A549 (cell line): Measurements from ENCODE around the gene LAMA3. TPM values are rescaled to one million over a fixed set of nuclear protein-coding genes. Genes with fewer than 3 reads are reported as not detected.

Experiments
- ATAC-seq, 2 experiments: fragments of 200-7000 bp in 1 of 2; fragments of >200 bp in 1 of 2; cut with Nextera tagmentation in 1 of 2; cut with Tn5 transposase in 1 of 2; 3 replicates each; pipeline versions ENCODE4 v1.8.0 to v1.9.1; 2018 to 2020; ENCODE audit warnings: mild to moderate bottlenecking in 1 of 2, moderate library complexity in 1 of 2
- CTCF ChIA-PET: fragments of 300-600 bp; sonication (Branson Sonifier 250); formaldehyde crosslinking; extraction: SDS; loops from one replicate; lab custom pipeline; 2021; ENCODE audit warnings: antibody characterized with exemption, inconsistent platforms; lab: Yijun Ruan, JAX
- POLR2A ChIA-PET: fragments of 350-600 bp; formaldehyde crosslinking; extraction: SDS; loops from one replicate; lab custom pipeline; 2021; ENCODE audit warnings: antibody characterized with exemption, inconsistent platforms; lab: Yijun Ruan, JAX
- DNase-seq, 2 experiments: peaks; one replicate each; pipeline versions ENCODE4 v3.0.0 to v3.0.0-alpha.2; 2011 to 2016; ENCODE audit warnings: low read depth in 1 of 2, low spot score in 1 of 2
- FAIRE-seq: peaks from 2 replicates; lab custom pipeline; 2011; peaks lifted over from hg19 to GRCh38; lab: Jason Lieb, UNC
- H3K27ac ChIP-seq, 2 experiments: fragments of >200 bp; sonication (Bioruptor Twin); formaldehyde crosslinking; 3 replicates each; pipeline ENCODE4 v1.5.1; 2016 to 2017
- H3K4me1 ChIP-seq: fragments of >200 bp; sonication (Bioruptor Twin); formaldehyde crosslinking; 3 replicates; pipeline ENCODE4 v1.6.1; 2016
- H3K4me2 ChIP-seq: fragments of >200 bp; sonication (Bioruptor Twin); formaldehyde crosslinking; 3 replicates; pipeline ENCODE4 v1.6.1; 2016
- H3K4me3 ChIP-seq: fragments of >200 bp; sonication (Bioruptor Twin); formaldehyde crosslinking; 3 replicates; pipeline ENCODE4 v1.5.1; 2016
- H3K9me3 ChIP-seq: fragments of >200 bp; sonication (Bioruptor Twin); formaldehyde crosslinking; 3 replicates; pipeline ENCODE4 v1.6.1; 2016
- ATOH8 ChIP-seq: fragments of 250-450 bp; sonication (Bioruptor Pico); IDR thresholded peaks from 2 replicates; pipeline ENCODE4 v1.5.0; 2020; ENCODE audit warnings: low read depth, mild to moderate bottlenecking, moderate library complexity
- CBX2 ChIP-seq: fragments of 200-600 bp; sonication (generic); IDR thresholded peaks from 2 replicates; pipeline ENCODE4 v1.6.1; 2016; ENCODE audit warnings: low read depth, mild to moderate bottlenecking, borderline replicate concordance
- CEBPB ChIP-seq, 2 experiments: fragments of >200 bp in 1 of 2; sonication (Bioruptor Twin) in 1 of 2; formaldehyde crosslinking in 1 of 2; IDR thresholded peaks; 2 replicates each; pipeline ENCODE4 v1.6.1; 2012 to 2016
- CHD2 ChIP-seq: fragments of 150-350 bp; IDR thresholded peaks from 2 replicates; pipeline ENCODE4 v1.6.1; 2014; ENCODE audit warnings: low read length; ENCODE audit not compliant: partially characterized antibody
- CTCF ChIP-seq: fragments of >200 bp; sonication (Bioruptor Twin); formaldehyde crosslinking; IDR thresholded peaks from 3 replicates; pipeline ENCODE4 v1.5.1; 2016
- EHF ChIP-seq: fragments of 250-450 bp; sonication (Bioruptor Pico); IDR thresholded peaks from 2 replicates; pipeline ENCODE4 v1.5.0; 2020; ENCODE audit warnings: mild to moderate bottlenecking
- ESRRA ChIP-seq: fragments of 150-350 bp; IDR thresholded peaks from 2 replicates; pipeline ENCODE4 v1.6.1; 2014; ENCODE audit warnings: mild to moderate bottlenecking, low read length, borderline replicate concordance
- FOSB ChIP-seq: fragments of 250-450 bp; sonication (Bioruptor Pico); IDR thresholded peaks from 2 replicates; pipeline ENCODE4 v1.5.0; 2020; ENCODE audit warnings: mild to moderate bottlenecking, moderate library complexity
- GATA3 ChIP-seq: IDR thresholded peaks from 2 replicates; pipeline ENCODE4 v1.6.1; 2012; ENCODE audit warnings: borderline replicate concordance
- HDAC2 ChIP-seq: fragments of 200-600 bp; sonication (generic); IDR thresholded peaks from 2 replicates; pipeline ENCODE4 v1.6.1; 2016
- HES2 ChIP-seq: fragments of >200 bp; sonication (Bioruptor Twin); formaldehyde crosslinking; IDR thresholded peaks from 2 replicates; pipeline ENCODE4 v1.6.1; 2016
- HMGXB4 ChIP-seq: fragments of 250-450 bp; sonication (Bioruptor Pico); IDR thresholded peaks from 2 replicates; pipeline ENCODE4 v1.5.0; 2021; ENCODE audit warnings: mild to moderate bottlenecking, moderate library complexity, borderline replicate concordance
- HOXA7 ChIP-seq: fragments of 250-450 bp; sonication (Bioruptor Pico); IDR thresholded peaks from 2 replicates; pipeline ENCODE4 v1.5.0; 2020; ENCODE audit warnings: mild to moderate bottlenecking, moderate library complexity
- JUN ChIP-seq, 2 experiments: fragments of >200 bp; sonication (Bioruptor Twin); formaldehyde crosslinking; IDR thresholded peaks; 2 replicates in 1 of 2; 3 replicates in 1 of 2; pipeline ENCODE4 v1.6.1; 2016 to 2017
- KDM1A ChIP-seq: fragments of 200-600 bp; sonication (generic); IDR thresholded peaks from 2 replicates; pipeline ENCODE4 v1.6.1; 2016; ENCODE audit warnings: low read depth, mild to moderate bottlenecking
- KDM5A ChIP-seq: fragments of 200-600 bp; sonication (generic); IDR thresholded peaks from 2 replicates; pipeline ENCODE4 v1.6.1; 2016; ENCODE audit warnings: antibody characterized with exemption, mild to moderate bottlenecking
- MAFK ChIP-seq: fragments of 450-650 bp; IDR thresholded peaks from 2 replicates; pipeline ENCODE4 v1.6.1; 2014; ENCODE audit not compliant: partially characterized antibody
- POLR2AphosphoS2 ChIP-seq: conservative IDR thresholded peaks from 2 replicates; pipeline ENCODE4 v1.6.1; 2012; ENCODE audit warnings: low read length, improper control_type of control experiment, inconsistent platforms
- RCOR1 ChIP-seq: fragments of 150-350 bp; IDR thresholded peaks from 2 replicates; pipeline ENCODE4 v1.6.1; 2014; ENCODE audit warnings: antibody characterized with exemption, low read length, low read depth
- TFCP2L1 ChIP-seq: fragments of 250-450 bp; sonication (Bioruptor Pico); IDR thresholded peaks from 2 replicates; pipeline ENCODE4 v1.5.0; 2021; ENCODE audit warnings: mild to moderate bottlenecking
- ZC3H11A ChIP-seq: fragments of 450-650 bp; IDR thresholded peaks from 2 replicates; pipeline ENCODE4 v1.6.1; 2014; ENCODE audit warnings: antibody characterized with exemption, mild to moderate bottlenecking
- ZFP36 ChIP-seq: fragments of 450-650 bp; IDR thresholded peaks from 2 replicates; pipeline ENCODE4 v1.6.1; 2014; ENCODE audit warnings: borderline replicate concordance; ENCODE audit not compliant: partially characterized antibody
- WGBS: methylation state at CpG from one replicate; pipeline ENCODE4 v1.1.6; 2017; ENCODE audit errors: missing lambda C conversion rate; 5-methylcytosine and 5-hydroxymethylcytosine counted together
- polyA plus RNA-seq, 4 experiments: library from polyadenylated mRNA; depleted of rRNA in 3 of 4; stranded (reverse); fragments of >200 nt; fragmentation: RNase III in 1 of 4; extraction: RNeasy Plus Mini Kit Qiagen cat#74134 plus additional on column Dnase treatment in 1 of 4; gene quantifications; 2 replicates in 3 of 4; 3 replicates in 1 of 4; pipeline ENCODE4 v1.2.3, GENCODE V29; 2011 to 2017

Gene LAMA3
- polyA plus RNA-seq, 2 of the 4 experiments (the other 2 are of a cell fraction) = 18.2 to 31.0 TPM

GRCh38 chr18:23888881-23889280 is 199.6 kb downstream of the LAMA3 start:
- no peak for ATAC-seq
- ChIA-PET POLR2A (no interaction called here), CTCF (no interaction called here)
- Histone ChIP-seq H3K4me3 (no peak overlapping the region), H3K4me1 (no peaks in the 10 kb centered on the region), H3K4me2 (no peak overlapping the region), H3K9me3 (no peaks in the 10 kb centered on the region), H3K27ac (no peak overlapping the region)
- no peak for FAIRE-seq
- no peak for DNase-seq
- 88% methylated on average over 1 of the region's 1 CpG for WGBS
- no peak for TF ChIP-seq CEBPB (IDR thresholded peaks at IDR 0.05)
- no peak for TF ChIP-seq GATA3
- TF ChIP-seq ZFP36 = no peak
- TF ChIP-seq, all 56 proteins: peak for 0

GRCh38 chr18:23889907-23890306 is 200.7 kb downstream of the LAMA3 start:
- CTCF ChIA-PET = no interaction called here
- DNase-seq = no peak
- H3K9me3 ChIP-seq = no peaks in the 10 kb centered on the region
- ATAC-seq = no peak
- no peak for TF ChIP-seq TFCP2L1
- TF ChIP-seq HDAC2 = no peak
- no peak for TF ChIP-seq RCOR1
- TF ChIP-seq GATA3 = no peak
- TF ChIP-seq KDM1A = no peak
- TF ChIP-seq, all 56 proteins: peak for 0
- H3K4me3 ChIP-seq = no peak overlapping the region
- no peak overlapping the region for H3K4me2 ChIP-seq
- no peaks in the 10 kb centered on the region for H3K4me1 ChIP-seq
- 76% methylated on average over 5 of the region's 5 CpGs for WGBS
- H3K27ac ChIP-seq = no peak overlapping the region
- POLR2A ChIA-PET = no interaction called here
- no peak for FAIRE-seq

- POLR2A ChIA-PET = no interaction called here
- FAIRE-seq (no peak), ATAC-seq (no peak), DNase-seq (no peak)
- Histone ChIP-seq H3K4me3 (no peak overlapping the region), H3K9me3 (no peaks in the 10 kb centered on the region), H3K4me1 (no peaks in the 10 kb centered on the region), H3K4me2 (no peak overlapping the region), H3K27ac (no peak overlapping the region)
- no peak for TF ChIP-seq HDAC2
- TF ChIP-seq CHD2 = no peak
- TF ChIP-seq KDM5A = no peak
- no peak for TF ChIP-seq CBX2
- TF ChIP-seq ATOH8 (CRISPR knock-in tag) = no peak
- no peak for TF ChIP-seq HES2
- CTCF ChIA-PET = no interaction called here
These were observed 201.3 kb downstream of the LAMA3 start for GRCh38 chr18:23890589-23890988.

GRCh38 chr18:23893653-23894052 is 204.4 kb downstream of the LAMA3 start:
- no peak for FAIRE-seq
- no peak for TF ChIP-seq ZC3H11A
- TF ChIP-seq JUN (IDR thresholded peaks at IDR 0.05) = no peak
- TF ChIP-seq CEBPB (IDR thresholded peaks at IDR 0.05) = no peak
- TF ChIP-seq TFCP2L1 = no peak
- no peak for TF ChIP-seq KDM5A
- TF ChIP-seq CTCF = no peak
- TF ChIP-seq FOSB (CRISPR knock-in tag) = no peak
- no peak for TF ChIP-seq GATA3
- TF ChIP-seq MAFK = no peak
- TF ChIP-seq HMGXB4 (CRISPR knock-in tag) = no peak
- TF ChIP-seq ESRRA = no peak
- TF ChIP-seq HOXA7 (CRISPR knock-in tag) = no peak
- TF ChIP-seq POLR2AphosphoS2 = no peak
- TF ChIP-seq ATOH8 (CRISPR knock-in tag) = no peak
- TF ChIP-seq EHF (CRISPR knock-in tag) = no peak
- TF ChIP-seq, all 56 proteins: peak for 0
- Histone ChIP-seq H3K4me2 (no peak overlapping the region), H3K4me3 (no peak overlapping the region), H3K4me1 (no peaks in the 10 kb centered on the region), H3K27ac (no peak overlapping the region), H3K9me3 (no peaks in the 10 kb centered on the region)
- 88% methylated on average over 5 of the region's 5 CpGs for WGBS
- ChIA-PET CTCF (no interaction called here), POLR2A (no interaction called here)
- DNase-seq (no peak), ATAC-seq (no peak)
